ENCODE results near the gene NT5C1B.

DNA sequence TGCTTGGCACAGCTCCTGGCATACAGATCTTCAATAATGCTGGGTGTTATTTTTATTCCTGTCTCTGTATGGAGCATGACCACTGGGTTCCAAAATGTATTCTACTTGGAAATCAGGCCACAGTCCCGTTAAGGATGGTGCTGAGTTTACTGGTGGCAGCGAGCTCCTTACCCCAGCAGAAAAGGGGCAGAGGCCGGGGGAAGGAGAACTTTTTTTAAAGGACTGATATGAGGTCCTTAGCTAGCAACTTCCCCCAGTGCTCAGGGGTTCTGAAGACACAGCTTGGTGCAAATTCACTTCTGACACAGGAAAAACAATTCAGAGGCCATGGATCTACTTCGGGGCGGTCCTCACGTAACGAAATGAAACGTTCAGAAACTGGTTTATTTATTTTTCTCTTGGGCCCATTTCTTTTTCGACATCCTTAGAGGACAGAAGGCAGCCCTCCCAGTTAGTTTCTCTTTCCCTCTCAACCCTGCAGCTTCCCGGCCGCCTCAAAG is 29.8 kb downstream of the NT5C1B start:
- TF ChIP-seq, protein P1, sequence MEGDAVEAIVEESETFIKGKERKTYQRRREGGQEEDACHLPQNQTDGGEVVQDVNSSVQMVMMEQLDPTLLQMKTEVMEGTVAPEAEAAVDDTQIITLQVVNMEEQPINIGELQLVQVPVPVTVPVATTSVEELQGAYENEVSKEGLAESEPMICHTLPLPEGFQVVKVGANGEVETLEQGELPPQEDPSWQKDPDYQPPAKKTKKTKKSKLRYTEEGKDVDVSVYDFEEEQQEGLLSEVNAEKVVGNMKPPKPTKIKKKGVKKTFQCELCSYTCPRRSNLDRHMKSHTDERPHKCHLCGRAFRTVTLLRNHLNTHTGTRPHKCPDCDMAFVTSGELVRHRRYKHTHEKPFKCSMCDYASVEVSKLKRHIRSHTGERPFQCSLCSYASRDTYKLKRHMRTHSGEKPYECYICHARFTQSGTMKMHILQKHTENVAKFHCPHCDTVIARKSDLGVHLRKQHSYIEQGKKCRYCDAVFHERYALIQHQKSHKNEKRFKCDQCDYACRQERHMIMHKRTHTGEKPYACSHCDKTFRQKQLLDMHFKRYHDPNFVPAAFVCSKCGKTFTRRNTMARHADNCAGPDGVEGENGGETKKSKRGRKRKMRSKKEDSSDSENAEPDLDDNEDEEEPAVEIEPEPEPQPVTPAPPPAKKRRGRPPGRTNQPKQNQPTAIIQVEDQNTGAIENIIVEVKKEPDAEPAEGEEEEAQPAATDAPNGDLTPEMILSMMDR (IDR thresholded peaks at IDR 0.05 in 2 of 3, conservative IDR thresholded peaks at IDR 0.05 in 1 of 3; ENCODE audit: control insufficient read depth in 2 of 3, extremely low read depth in 1 of 3, insufficient read depth in 1 of 3, low read depth in 3 of 3, low read length in 3 of 3) = no peak
- TF ChIP-seq CHD4 (IDR thresholded peaks at IDR 0.05) = no peak
- TF ChIP-seq SIN3A (IDR thresholded peaks at IDR 0.05; ENCODE audit: low read depth, low read length) = no peak
- TF ChIP-seq NRF1 (conservative IDR thresholded peaks at IDR 0.05; ENCODE audit: low read depth, low read length) = no peak
- no peak for TF ChIP-seq ETV6 (conservative IDR thresholded peaks at IDR 0.05 in 1 of 2, IDR thresholded peaks at IDR 0.05 in 1 of 2; ENCODE audit: borderline replicate concordance in 1 of 2, low read depth in 1 of 2)
- no peak for TF ChIP-seq FOXM1 (IDR thresholded peaks at IDR 0.05; ENCODE audit: low read depth, low read length)

Measured in GM12878 (cell line).